ENCODE data around the gene MYO3B.

Gene MYO3B

DNA sequence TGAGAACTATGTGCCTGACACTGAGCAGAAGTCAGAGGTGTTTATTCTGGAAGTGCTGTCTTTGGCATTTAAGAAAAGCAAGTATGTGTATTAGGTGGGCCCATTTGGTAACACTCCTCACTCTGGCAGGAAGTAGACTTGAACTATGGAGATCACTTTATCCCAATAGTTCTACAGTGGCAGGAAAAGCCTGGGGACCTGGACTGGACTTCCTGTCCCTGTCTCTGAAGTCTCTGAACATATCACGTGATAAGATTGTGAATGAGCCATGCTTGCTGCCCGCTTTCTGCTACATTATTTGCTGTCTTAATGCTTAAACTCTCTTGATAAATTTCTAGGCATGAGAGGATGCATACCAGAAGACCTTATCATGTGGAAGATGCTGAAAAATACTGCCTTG is 203.7 kb downstream of the MYO3B start (continued):
- no peak for TF ChIP-seq ZSCAN18 (tag by site-specific recombination; IDR thresholded peaks at IDR 0.05)

GRCh38 chr2:170386554-170386953 is 208.6 kb downstream of the MYO3B start:
- no peak overlapping the region for H3K4me3 ChIP-seq (ENCODE audit: low read depth, low read length)
- TF ChIP-seq KLF8 (tag by site-specific recombination; IDR thresholded peaks at IDR 0.05) = no peak
- TF ChIP-seq ZNF548 (tag by site-specific recombination; IDR thresholded peaks at IDR 0.05) = no peak
- TF ChIP-seq INSM2 (tag by site-specific recombination; IDR thresholded peaks at IDR 0.05) = no peak
- TF ChIP-seq ZNF837 (tag by site-specific recombination; IDR thresholded peaks at IDR 0.05) = no peak
- TF ChIP-seq PRDM10 (tag by site-specific recombination; IDR thresholded peaks at IDR 0.05) = no peak
- H3K4me1 ChIP-seq (ENCODE audit: control insufficient read depth, insufficient read depth, low read length) = no peaks in the 10 kb centered on the region
- POLR2A ChIA-PET = no interaction called here
- H3K27ac ChIP-seq (ENCODE audit: extremely low read depth, low read depth, low read length) = no peak overlapping the region
- H3K9me3 ChIP-seq (ENCODE audit: control insufficient read depth, insufficient read depth, low read depth, low read length) = no peaks in the 10 kb centered on the region
- H3K36me3 ChIP-seq (ENCODE audit: control insufficient read depth in 2 of 2, insufficient read depth in 1 of 2, low read length in 2 of 2) = no peaks in the 10 kb centered on the region
- CTCF ChIA-PET = no interaction called here

- H3K4me1 ChIP-seq (ENCODE audit: control insufficient read depth, insufficient read depth, low read length) = no peaks in the 10 kb centered on the region
- H3K9me3 ChIP-seq (ENCODE audit: control insufficient read depth, insufficient read depth, low read depth, low read length) = no peaks in the 10 kb centered on the region
- ChIA-PET CTCF (interaction anchor here (0.5 to 1.4 kb wide), 5 partner anchors 11 to 328 kb away, joined by 3 to 6 read pairs (median 3); no protein-coding TSS in a partner anchor), POLR2A (no interaction called here)
- H3K4me3 ChIP-seq (ENCODE audit: low read depth, low read length) = no peak overlapping the region
- TF ChIP-seq ZFHX2 (tag by site-specific recombination; conservative IDR thresholded peaks at IDR 0.05) = 0 out of 2 replicates have a peak, but pooled peaks have one; percentile 17
- no peak for TF ChIP-seq ZNF530 (tag by site-specific recombination; IDR thresholded peaks at IDR 0.05; ENCODE audit: low read depth)
- peak; percentile 73 for TF ChIP-seq SCRT1 (tag by site-specific recombination; IDR thresholded peaks at IDR 0.05; ENCODE audit: borderline replicate concordance)
- no peak for TF ChIP-seq ZNF155 (tag by site-specific recombination; IDR thresholded peaks at IDR 0.05)
- peak; percentile 74 for TF ChIP-seq SCRT2 (tag by site-specific recombination; IDR thresholded peaks at IDR 0.05)
- H3K27ac ChIP-seq (ENCODE audit: extremely low read depth, low read depth, low read length) = no peak overlapping the region
- no peaks in the 10 kb centered on the region for H3K36me3 ChIP-seq (ENCODE audit: control insufficient read depth in 2 of 2, insufficient read depth in 1 of 2, low read length in 2 of 2)
Observed at GRCh38 chr2:170391018-170391417, 213.1 kb downstream of the MYO3B start.

- no peaks in the 10 kb centered on the region for H3K36me3 ChIP-seq (ENCODE audit: control insufficient read depth in 2 of 2, insufficient read depth in 1 of 2, low read length in 2 of 2)
- H3K9me3 ChIP-seq (ENCODE audit: control insufficient read depth, insufficient read depth, low read depth, low read length) = no peaks in the 10 kb centered on the region
- no peak for TF ChIP-seq ZNF654 (tag by site-specific recombination; IDR thresholded peaks at IDR 0.05; ENCODE audit: low read depth)
- H3K4me1 ChIP-seq (ENCODE audit: control insufficient read depth, insufficient read depth, low read length) = no peaks in the 10 kb centered on the region
- ChIA-PET CTCF (interaction anchor here (0.5 to 1.4 kb wide), 5 partner anchors 10 to 328 kb away, joined by 3 to 6 read pairs (median 3); no protein-coding TSS in a partner anchor), POLR2A (no interaction called here)
- no peak overlapping the region for H3K27ac ChIP-seq (ENCODE audit: extremely low read depth, low read depth, low read length)
- H3K4me3 ChIP-seq (ENCODE audit: low read depth, low read length) = no peak overlapping the region
Observed at GRCh38 chr2:170391697-170392096, 213.8 kb downstream of the MYO3B start.

All from HEK293 (cell line).